Liver (tissue), 3 donors: ENCODE results near the gene MCF2L2.

Source experiments
- EGR1 ChIP-seq, 2 donors: IDR thresholded peaks; 2 replicates each; pipeline ENCODE4 v1.6.1; 2016 to 2018; ENCODE audit warnings: antibody characterized with exemption in 2 of 2, low read depth in 2 of 2
- GABPA ChIP-seq, 2 donors: IDR thresholded peaks in 1 of 2; conservative IDR thresholded peaks in 1 of 2; 2 replicates each; pipeline ENCODE4 v1.6.1; 2016; ENCODE audit warnings: antibody characterized with exemption in 2 of 2, mild to moderate bottlenecking in 1 of 2, moderate library complexity in 1 of 2
- RAD21 ChIP-seq, 2 donors: IDR thresholded peaks; 2 replicates each; pipeline ENCODE4 v1.6.1; 2016; ENCODE audit warnings: antibody characterized with exemption in 2 of 2, mild to moderate bottlenecking in 2 of 2
- TF ChIP-seq, protein P1 (sequence below): fragments of 150-350 bp; IDR thresholded peaks from 2 replicates; pipeline ENCODE4 v1.5.1; 2017; ENCODE audit warnings: improper control_type of control experiment, low read depth, low read length; ENCODE audit not compliant: missing input control
- TF ChIP-seq, protein P2 (sequence below): IDR thresholded peaks from 2 replicates; pipeline ENCODE4 v1.6.1; 2016; ENCODE audit warnings: antibody characterized with exemption
- TF ChIP-seq, protein P3 (sequence below): IDR thresholded peaks from 2 replicates; pipeline ENCODE4 v1.6.1; 2016; ENCODE audit warnings: antibody characterized with exemption
- donor health status: healthy.
- donor health status: healthy.

DNA sequence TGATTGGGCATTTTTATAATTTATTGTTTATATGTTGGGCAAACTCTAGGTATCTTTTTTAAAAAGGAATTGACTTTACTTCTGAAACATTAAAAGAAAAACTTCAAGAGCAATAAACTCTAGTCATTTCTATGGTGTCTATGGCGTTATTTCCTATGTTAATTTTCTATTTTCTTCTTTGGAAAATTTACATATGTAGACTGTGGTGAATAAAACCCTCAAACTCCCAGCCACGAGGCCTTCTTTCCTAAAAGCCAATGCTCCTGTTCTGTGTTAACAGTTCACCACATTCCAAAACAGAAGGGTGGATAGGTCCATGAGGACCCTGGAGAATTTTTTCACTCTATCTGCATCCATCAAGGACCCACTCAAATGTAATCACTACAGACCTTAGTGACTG is 219.6 kb downstream of the MCF2L2 start:
- TF ChIP-seq RAD21 (IDR thresholded peaks at IDR 0.05) = no peak
- TF ChIP-seq, protein P1, sequence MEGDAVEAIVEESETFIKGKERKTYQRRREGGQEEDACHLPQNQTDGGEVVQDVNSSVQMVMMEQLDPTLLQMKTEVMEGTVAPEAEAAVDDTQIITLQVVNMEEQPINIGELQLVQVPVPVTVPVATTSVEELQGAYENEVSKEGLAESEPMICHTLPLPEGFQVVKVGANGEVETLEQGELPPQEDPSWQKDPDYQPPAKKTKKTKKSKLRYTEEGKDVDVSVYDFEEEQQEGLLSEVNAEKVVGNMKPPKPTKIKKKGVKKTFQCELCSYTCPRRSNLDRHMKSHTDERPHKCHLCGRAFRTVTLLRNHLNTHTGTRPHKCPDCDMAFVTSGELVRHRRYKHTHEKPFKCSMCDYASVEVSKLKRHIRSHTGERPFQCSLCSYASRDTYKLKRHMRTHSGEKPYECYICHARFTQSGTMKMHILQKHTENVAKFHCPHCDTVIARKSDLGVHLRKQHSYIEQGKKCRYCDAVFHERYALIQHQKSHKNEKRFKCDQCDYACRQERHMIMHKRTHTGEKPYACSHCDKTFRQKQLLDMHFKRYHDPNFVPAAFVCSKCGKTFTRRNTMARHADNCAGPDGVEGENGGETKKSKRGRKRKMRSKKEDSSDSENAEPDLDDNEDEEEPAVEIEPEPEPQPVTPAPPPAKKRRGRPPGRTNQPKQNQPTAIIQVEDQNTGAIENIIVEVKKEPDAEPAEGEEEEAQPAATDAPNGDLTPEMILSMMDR = no peak
- TF ChIP-seq, protein P2, sequence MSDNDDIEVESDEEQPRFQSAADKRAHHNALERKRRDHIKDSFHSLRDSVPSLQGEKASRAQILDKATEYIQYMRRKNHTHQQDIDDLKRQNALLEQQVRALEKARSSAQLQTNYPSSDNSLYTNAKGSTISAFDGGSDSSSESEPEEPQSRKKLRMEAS = no peak
- TF ChIP-seq, protein P3, sequence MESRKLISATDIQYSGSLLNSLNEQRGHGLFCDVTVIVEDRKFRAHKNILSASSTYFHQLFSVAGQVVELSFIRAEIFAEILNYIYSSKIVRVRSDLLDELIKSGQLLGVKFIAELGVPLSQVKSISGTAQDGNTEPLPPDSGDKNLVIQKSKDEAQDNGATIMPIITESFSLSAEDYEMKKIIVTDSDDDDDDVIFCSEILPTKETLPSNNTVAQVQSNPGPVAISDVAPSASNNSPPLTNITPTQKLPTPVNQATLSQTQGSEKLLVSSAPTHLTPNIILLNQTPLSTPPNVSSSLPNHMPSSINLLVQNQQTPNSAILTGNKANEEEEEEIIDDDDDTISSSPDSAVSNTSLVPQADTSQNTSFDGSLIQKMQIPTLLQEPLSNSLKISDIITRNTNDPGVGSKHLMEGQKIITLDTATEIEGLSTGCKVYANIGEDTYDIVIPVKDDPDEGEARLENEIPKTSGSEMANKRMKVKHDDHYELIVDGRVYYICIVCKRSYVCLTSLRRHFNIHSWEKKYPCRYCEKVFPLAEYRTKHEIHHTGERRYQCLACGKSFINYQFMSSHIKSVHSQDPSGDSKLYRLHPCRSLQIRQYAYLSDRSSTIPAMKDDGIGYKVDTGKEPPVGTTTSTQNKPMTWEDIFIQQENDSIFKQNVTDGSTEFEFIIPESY = no peak
- no peak for TF ChIP-seq GABPA (IDR thresholded peaks at IDR 0.05 in 1 of 2, conservative IDR thresholded peaks at IDR 0.05 in 1 of 2)
- TF ChIP-seq EGR1 (IDR thresholded peaks at IDR 0.05; ENCODE audit: low read depth in 2 of 2) = no peak
